Activated T-cell treated with anti-CD3 and anti-CD28 coated beads for 4 hours (primary cell): ENCODE results near the gene ZNF514.
"Not testable (repeated sequence)": the region's sequence is repeated elsewhere in the genome, so short reads cannot be mapped to it uniquely, and the experiment has no call there.

ENCODE experiments used
- DNase-seq: peaks from one replicate; pipeline ENCODE4 v3.0.0-alpha.2; 2020

Gene ZNF514

DNA sequence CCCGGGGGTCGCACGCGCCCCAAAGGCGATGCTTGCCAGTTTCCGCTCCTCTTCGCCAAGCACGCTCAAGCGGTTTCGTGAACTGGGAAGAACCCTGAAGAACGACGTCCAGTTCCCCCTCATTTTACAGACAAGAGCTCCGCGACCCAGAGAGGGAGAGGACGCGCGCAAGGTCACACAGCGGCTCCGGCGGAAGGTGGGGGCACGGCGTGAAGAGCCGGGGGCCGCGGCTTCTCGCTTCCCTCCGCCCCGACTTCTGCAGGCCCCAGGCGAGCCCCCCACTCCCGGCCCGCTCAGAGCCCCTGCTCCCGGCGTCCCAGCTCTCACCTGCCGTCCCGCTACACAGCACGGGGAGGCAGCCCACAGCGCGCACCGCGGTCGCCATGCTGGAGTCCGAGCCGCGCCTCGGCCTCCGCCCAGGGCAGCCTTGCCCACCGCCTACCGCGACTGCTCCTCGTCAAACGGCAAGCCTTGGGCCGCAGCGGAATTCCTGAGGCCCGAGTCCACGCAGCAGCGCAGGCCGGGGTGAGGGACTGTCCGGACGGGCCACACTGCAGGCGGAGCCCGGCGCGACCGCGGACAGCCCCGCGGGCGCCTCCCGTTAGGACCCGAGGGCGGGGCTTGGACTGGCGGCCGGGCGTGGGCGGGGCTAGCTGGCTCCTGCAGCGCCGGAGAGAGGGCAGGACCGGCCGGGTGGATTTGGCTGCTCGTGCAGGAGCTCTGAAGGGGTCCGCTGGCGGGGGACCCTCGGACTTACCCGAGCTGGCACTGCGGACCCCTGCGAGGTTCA lies 38.0 kb downstream of the ZNF514 start, which contains the start of gene MRPS5:
Gene MRPS5 (minus strand): TSS at position 402 of the 790 bp plus-strand sequence. CDS start 17 bp downstream, at position 385.
- peak; percentile 83 for DNase-seq

- DNase-seq, result no peak
These were observed 38.6 kb downstream of the ZNF514 start for GRCh38 chr2:95121093-95121406.

GRCh38 chr2:95115418-95115817 lies 44.2 kb downstream of the ZNF514 start:
- peak; percentile 62 for DNase-seq

- DNase-seq, result no peak
These were observed 46.2 kb downstream of the ZNF514 start for GRCh38 chr2:95113464-95113863.

GRCh38 chr2:95110395-95110794 lies 49.3 kb downstream of the ZNF514 start:
- DNase-seq, result no peak

GRCh38 chr2:95109260-95109659 lies 50.4 kb downstream of the ZNF514 start:
- no peak for DNase-seq

DNA sequence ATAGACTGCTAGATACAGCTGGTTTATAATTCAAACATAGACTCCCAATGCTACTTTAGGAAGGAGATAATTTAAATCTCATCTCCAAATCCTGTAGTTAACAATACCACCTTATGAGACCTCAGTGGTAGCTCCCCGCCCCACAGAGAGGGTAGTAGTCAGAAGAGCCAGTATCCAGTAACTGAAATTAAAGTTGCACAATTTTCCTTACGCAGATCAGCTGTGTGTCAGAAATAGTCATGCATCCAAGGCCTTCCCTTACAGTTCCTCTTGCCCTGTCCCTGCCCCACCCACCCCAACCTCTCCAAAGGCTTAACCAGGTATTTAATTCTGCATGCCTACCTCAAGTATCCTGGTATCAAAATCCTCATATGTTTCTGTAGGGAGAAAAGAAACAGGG lies 53.6 kb downstream of the ZNF514 start:
- no peak for DNase-seq

DNA sequence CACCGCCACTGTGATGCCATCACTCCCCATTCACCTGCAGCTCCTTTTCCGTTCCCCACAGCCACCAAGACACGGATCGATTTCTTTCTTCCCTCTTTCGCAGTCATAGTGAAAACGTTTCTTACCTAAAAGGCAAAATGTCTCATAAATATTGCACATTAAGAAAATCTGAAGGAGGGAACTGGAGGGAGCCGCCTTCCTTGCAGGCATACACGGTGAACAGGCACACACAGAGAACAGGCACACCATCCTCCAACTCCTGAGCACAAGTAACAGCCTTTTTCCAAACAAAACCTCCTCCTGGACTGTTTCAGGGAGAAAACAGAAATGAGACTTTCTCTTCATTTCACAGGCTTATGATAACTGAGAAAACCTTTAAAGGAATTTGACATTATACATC lies 55.0 kb downstream of the ZNF514 start:
- no peak for DNase-seq

- no peak for DNase-seq
These were observed 59.7 kb downstream of the ZNF514 start for GRCh38 chr2:95099910-95100309.

- not testable (repeated sequence) for DNase-seq
These were observed 61.4 kb downstream of the ZNF514 start for GRCh38 chr2:95098273-95098672.
